SK-N-SH (cell line): ENCODE results near the gene MAN1A1. TPM values are rescaled to one million over a fixed set of nuclear protein-coding genes. Genes with fewer than 3 reads are reported as not detected.

Experiments used
- CTCF ChIA-PET: fragments of 300-600, 350-600 bp; formaldehyde crosslinking; extraction: SDS; loops from one replicate; lab custom pipeline; 2021; lab: Yijun Ruan, JAX
- POLR2A ChIA-PET: fragments of 350-600 bp; sonication (Branson Sonifier 250); formaldehyde crosslinking; extraction: SDS; loops from one replicate; lab custom pipeline; 2020; ENCODE audit warnings: antibody characterized with exemption, inconsistent platforms; lab: Yijun Ruan, JAX
- DNase-seq: peaks from one replicate; pipeline ENCODE4 v3.0.0; 2012
- H2AFZ ChIP-seq: fragments of 200-600 bp; sonication (generic); 2 replicates; pipeline ENCODE4 v1.8.1; 2016; ENCODE audit warnings: antibody characterized with exemption, mild to moderate bottlenecking, low read depth
- H3F3A ChIP-seq: fragments of 200-600 bp; sonication (generic); replicated peaks from 2 replicates; pipeline ENCODE3; 2016; ENCODE audit warnings: antibody characterized with exemption, mild to moderate bottlenecking; ENCODE audit not compliant: insufficient read depth
- H3K27ac ChIP-seq, 2 experiments: fragments of 200-500 bp in 1 of 2; fragments of 200-600 bp in 1 of 2; sonication (Bioruptor generic) in 1 of 2; sonication (generic), shearing (Covaris generic) in 1 of 2; 2 replicates each; pipeline versions ENCODE4 v1.5.1 to v1.6.1; 2014 to 2016; ENCODE audit warnings: low read depth in 2 of 2, inconsistent platforms in 1 of 2, low read length in 1 of 2, mild to moderate bottlenecking in 1 of 2, mixed read lengths in 1 of 2
- H3K27me3 ChIP-seq: fragments of 200-600 bp; sonication (generic), shearing (Covaris generic); 2 replicates; pipeline ENCODE4 v1.6.1; 2016; ENCODE audit warnings: mixed run types; ENCODE audit not compliant: insufficient read depth
- H3K36me3 ChIP-seq, 2 experiments: fragments of 200-500 bp in 1 of 2; fragments of 200-600 bp in 1 of 2; sonication (Bioruptor generic) in 1 of 2; sonication (generic) in 1 of 2; replicated peaks in 1 of 2; 2 replicates each; pipeline versions ENCODE3 to v1.5.1; 2014 to 2016; ENCODE audit warnings: low read length in 1 of 2, mild to moderate bottlenecking in 1 of 2; ENCODE audit not compliant: insufficient read depth in 2 of 2, control insufficient read depth in 1 of 2
- H3K4me1 ChIP-seq, 2 experiments: fragments of 200-500 bp in 1 of 2; fragments of 200-600 bp in 1 of 2; sonication (Bioruptor generic) in 1 of 2; sonication (generic), shearing (Covaris generic) in 1 of 2; 2 replicates each; pipeline versions ENCODE4 v1.5.1 to v1.6.1; 2014 to 2016; ENCODE audit warnings: low read depth in 1 of 2, low read length in 1 of 2, mixed run types in 1 of 2; ENCODE audit not compliant: insufficient read depth in 2 of 2, control insufficient read depth in 1 of 2
- H3K4me2 ChIP-seq: fragments of 200-600 bp; sonication (generic), shearing (Covaris generic); 2 replicates; pipeline ENCODE4 v1.6.1; 2017; ENCODE audit warnings: mixed run types
- H3K4me3 ChIP-seq, 2 experiments: fragments of 200-500 bp in 1 of 2; fragments of 200-600 bp in 1 of 2; sonication (Bioruptor generic) in 1 of 2; sonication (generic), shearing (Covaris generic) in 1 of 2; 2 replicates each; pipeline versions ENCODE4 v1.5.1 to v1.8.1; 2014 to 2016; ENCODE audit warnings: low read depth in 2 of 2, inconsistent platforms in 1 of 2, low read length in 1 of 2, mild to moderate bottlenecking in 1 of 2, mixed read lengths in 1 of 2, moderate library complexity in 1 of 2
- H3K79me2 ChIP-seq: fragments of 200-600 bp; sonication (generic); 2 replicates; pipeline ENCODE4 v1.8.1; 2017; ENCODE audit warnings: mild to moderate bottlenecking; ENCODE audit not compliant: insufficient read depth
- H3K9ac ChIP-seq: fragments of 200-600 bp; sonication (generic); 2 replicates; pipeline ENCODE4 v1.6.1; 2017; ENCODE audit warnings: mixed run types
- H3K9me2 ChIP-seq: fragments of 200-600 bp; sonication (generic); 2 replicates; pipeline ENCODE4 v1.6.1; 2017; ENCODE audit warnings: mixed run types
- H3K9me3 ChIP-seq: fragments of 200-600 bp; sonication (generic); 2 replicates; pipeline ENCODE4 v1.6.1; 2017; ENCODE audit warnings: mixed run types, mild to moderate bottlenecking, moderate library complexity
- H4K20me1 ChIP-seq: fragments of 200-600 bp; sonication (generic); 2 replicates; pipeline ENCODE4 v1.6.1; 2017; ENCODE audit warnings: mild to moderate bottlenecking, mixed run types; ENCODE audit not compliant: insufficient read depth
- CHD2 ChIP-seq: fragments of 150-350 bp; IDR thresholded peaks from 2 replicates; pipeline ENCODE4 v1.6.1; 2018; ENCODE audit warnings: low read length; ENCODE audit not compliant: partially characterized antibody
- EP300 ChIP-seq, 2 experiments: IDR thresholded peaks; 2 replicates each; pipeline versions ENCODE4 v1.4.0 to v1.6.1; 2012; ENCODE audit warnings: borderline replicate concordance in 1 of 2, low read depth in 1 of 2, low read length in 1 of 2
- FOSL2 ChIP-seq: IDR thresholded peaks from 2 replicates; pipeline ENCODE4 v1.4.0; 2012; ENCODE audit warnings: low read depth, mild to moderate bottlenecking, moderate library complexity, borderline replicate concordance
- FOXJ3 ChIP-seq: sonication (generic); formaldehyde crosslinking; IDR thresholded peaks from 2 replicates; pipeline ENCODE4 v1.5.1; 2020; ENCODE audit warnings: mild to moderate bottlenecking, missing genetic modification reagents
- GATA2 ChIP-seq: sonication (generic); formaldehyde crosslinking; IDR thresholded peaks from 2 replicates; pipeline ENCODE4 v1.5.0; 2020; ENCODE audit warnings: mild to moderate bottlenecking, missing genetic modification reagents
- JUND ChIP-seq: IDR thresholded peaks from 2 replicates; pipeline ENCODE4 v1.4.0; 2012
- MEF2A ChIP-seq: IDR thresholded peaks from 2 replicates; pipeline ENCODE4 v1.4.0; 2012; ENCODE audit warnings: low read depth, borderline replicate concordance
- MXI1 ChIP-seq: IDR thresholded peaks from 2 replicates; pipeline ENCODE4 v1.6.1; 2012; ENCODE audit warnings: mild to moderate bottlenecking, low read depth, low read length, improper control_type of control experiment
- NFIC ChIP-seq: IDR thresholded peaks from 2 replicates; pipeline ENCODE4 v1.4.0; 2012; ENCODE audit warnings: borderline replicate concordance
- REST ChIP-seq: IDR thresholded peaks from 2 replicates; pipeline ENCODE4 v1.6.1; 2012; ENCODE audit warnings: mild to moderate bottlenecking, low read depth, low read length, moderate library complexity
- TCF12 ChIP-seq: IDR thresholded peaks from 2 replicates; pipeline ENCODE4 v1.4.0; 2012
- TEAD4 ChIP-seq: IDR thresholded peaks from 2 replicates; pipeline ENCODE4 v1.4.0; 2012; ENCODE audit warnings: mild to moderate bottlenecking, borderline replicate concordance; ENCODE audit not compliant: insufficient read depth
- USF1 ChIP-seq: IDR thresholded peaks from 2 replicates; pipeline ENCODE4 v1.4.0; 2012; ENCODE audit warnings: low read depth, borderline replicate concordance
- WGBS: methylation state at CpG from one replicate; pipeline ENCODE4 v1.1.6; 2017; ENCODE audit warnings: low lambda C conversion rate; 5-methylcytosine and 5-hydroxymethylcytosine counted together
- polyA plus RNA-seq, 3 experiments: library from polyadenylated mRNA; depleted of rRNA; stranded (reverse); fragments of >200 nt; gene quantifications; 2 replicates each; pipeline ENCODE4 v1.2.3, GENCODE V29; 2012
- TF ChIP-seq, protein P1 (sequence below): IDR thresholded peaks from 2 replicates; pipeline ENCODE4; 2012

The MAN1A1 gene
- polyA plus RNA-seq, 1 of the 3 experiments (the other 2 are of a cell fraction) = 28.0 TPM

- WGBS = 70% methylated on average over 8 of the region's 8 CpGs
- Histone ChIP-seq H4K20me1 (no peaks in the 10 kb centered on the region), H3K27ac (peak overlapping the region; percentile 60 to 62; a peak in 3 of 4 replicates), H2AFZ (no peak overlapping the region), H3K4me2 (no peak overlapping the region), H3K27me3 (no peaks in the 10 kb centered on the region), H3K4me3 (no peak overlapping the region), H3K79me2 (no peaks in the 10 kb centered on the region), H3K9ac (no peak overlapping the region), H3K36me3 (peaks cover 5 to 16% of the 10 kb centered on the region in 2 experiments), H3K9me2 (no peaks in the 10 kb centered on the region), H3F3A (peaks cover 4% of the 10 kb centered on the region), H3K9me3 (no peaks in the 10 kb centered on the region), H3K4me1 (peaks cover 0 to 8% of the 10 kb centered on the region in 2 experiments; a peak in 2 of 4 replicates)
- TF ChIP-seq, protein P1, sequence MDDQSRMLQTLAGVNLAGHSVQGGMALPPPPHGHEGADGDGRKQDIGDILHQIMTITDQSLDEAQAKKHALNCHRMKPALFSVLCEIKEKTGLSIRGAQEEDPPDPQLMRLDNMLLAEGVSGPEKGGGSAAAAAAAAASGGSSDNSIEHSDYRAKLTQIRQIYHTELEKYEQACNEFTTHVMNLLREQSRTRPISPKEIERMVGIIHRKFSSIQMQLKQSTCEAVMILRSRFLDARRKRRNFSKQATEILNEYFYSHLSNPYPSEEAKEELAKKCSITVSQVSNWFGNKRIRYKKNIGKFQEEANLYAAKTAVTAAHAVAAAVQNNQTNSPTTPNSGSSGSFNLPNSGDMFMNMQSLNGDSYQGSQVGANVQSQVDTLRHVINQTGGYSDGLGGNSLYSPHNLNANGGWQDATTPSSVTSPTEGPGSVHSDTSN = 0 out of 2 replicates have a peak, but pooled peaks have one; percentile 26
- TF ChIP-seq EP300 (IDR thresholded peaks at IDR 0.05; ENCODE audit: borderline replicate concordance in 1 of 2, low read depth in 1 of 2, low read length in 1 of 2) (peak in 1 of 2 experiments; percentile 68; a peak in 1 of 4 replicates), TCF12 (peak; percentile 47; the same call in 1 of the 2 replicates), NFIC (peak; percentile 51), MXI1 (no peak), REST (no peak), TEAD4 (0 out of 2 replicates have a peak, but pooled peaks have one; percentile 14), MEF2A (peak; percentile 59; the same call in 1 of the 2 replicates), FOSL2 (peak; percentile 67), JUND (peak; percentile 49)
- ChIA-PET POLR2A (no interaction called here), CTCF (interaction anchor here (1.6 kb wide), 1 partner anchor 9 kb away, joined by 3 read pairs; no protein-coding TSS in a partner anchor)
- no peak for DNase-seq
Measured at GRCh38 chr6:119174879-119175817, 174.4 kb downstream of the MAN1A1 start.

GRCh38 chr6:119174085-119174445 lies 175.5 kb downstream of the MAN1A1 start:
- no peak overlapping the region for H3K4me2 ChIP-seq
- H3K9ac ChIP-seq = no peak overlapping the region
- H3K36me3 ChIP-seq = peaks cover 5 to 7% of the 10 kb centered on the region in 2 experiments
- ChIA-PET POLR2A (no interaction called here), CTCF (no interaction called here)
- no peaks in the 10 kb centered on the region for H3K27me3 ChIP-seq
- H2AFZ ChIP-seq = no peak overlapping the region
- H3K79me2 ChIP-seq = no peaks in the 10 kb centered on the region
- H4K20me1 ChIP-seq = no peaks in the 10 kb centered on the region
- 81% methylated on average over 3 of the region's 3 CpGs for WGBS
- peaks cover 0 to 8% of the 10 kb centered on the region in 2 experiments; a peak in 2 of 4 replicates for H3K4me1 ChIP-seq
- no peaks in the 10 kb centered on the region for H3K9me3 ChIP-seq
- peaks cover 4% of the 10 kb centered on the region for H3F3A ChIP-seq
- no peaks in the 10 kb centered on the region for H3K9me2 ChIP-seq
- H3K27ac ChIP-seq = no peak overlapping the region
- DNase-seq = no peak
- TF ChIP-seq CHD2 = no peak
- no peak for TF ChIP-seq GATA2
- no peak for TF ChIP-seq FOXJ3 (CRISPR knock-in tag)
- TF ChIP-seq REST = no peak
- no peak for TF ChIP-seq USF1
- H3K4me3 ChIP-seq = no peak overlapping the region
